ENCODE measurements around the gene ZFYVE21. TPM values are rescaled to one million over a fixed set of nuclear protein-coding genes. Genes with fewer than 3 reads are reported as not detected.

Gene ZFYVE21
- total RNA-seq, 4 donors from 2014 or later = 69.5 to 134 (median 89.3) TPM

DNA sequence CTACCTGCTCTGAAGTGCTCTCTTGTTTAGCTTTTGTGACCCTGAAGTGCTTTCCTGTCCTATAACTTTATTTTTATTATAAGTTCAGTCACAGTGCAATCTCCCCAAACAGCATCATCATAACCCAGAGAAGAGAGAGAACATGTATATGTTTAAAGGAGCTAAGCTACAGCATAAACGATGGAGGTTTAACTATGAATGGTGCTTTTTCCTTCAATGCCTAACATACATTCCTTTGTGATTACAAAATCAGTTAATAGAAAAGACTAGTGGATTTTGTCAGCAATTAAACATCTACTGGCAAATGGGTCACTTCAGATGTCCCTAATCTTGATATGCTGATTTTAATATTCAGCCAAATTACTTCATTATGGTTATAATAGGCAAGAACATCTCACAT is 46.4 kb downstream of the ZFYVE21 start:
- intact Hi-C loops (cut with DNase I) = no loop called here
- H3K27ac ChIP-seq = no peak overlapping the region
- H3K27me3 ChIP-seq = no peaks in the 10 kb centered on the region
- no peak for TF ChIP-seq POLR2A (IDR thresholded peaks at IDR 0.05)
- TF ChIP-seq, protein P1, sequence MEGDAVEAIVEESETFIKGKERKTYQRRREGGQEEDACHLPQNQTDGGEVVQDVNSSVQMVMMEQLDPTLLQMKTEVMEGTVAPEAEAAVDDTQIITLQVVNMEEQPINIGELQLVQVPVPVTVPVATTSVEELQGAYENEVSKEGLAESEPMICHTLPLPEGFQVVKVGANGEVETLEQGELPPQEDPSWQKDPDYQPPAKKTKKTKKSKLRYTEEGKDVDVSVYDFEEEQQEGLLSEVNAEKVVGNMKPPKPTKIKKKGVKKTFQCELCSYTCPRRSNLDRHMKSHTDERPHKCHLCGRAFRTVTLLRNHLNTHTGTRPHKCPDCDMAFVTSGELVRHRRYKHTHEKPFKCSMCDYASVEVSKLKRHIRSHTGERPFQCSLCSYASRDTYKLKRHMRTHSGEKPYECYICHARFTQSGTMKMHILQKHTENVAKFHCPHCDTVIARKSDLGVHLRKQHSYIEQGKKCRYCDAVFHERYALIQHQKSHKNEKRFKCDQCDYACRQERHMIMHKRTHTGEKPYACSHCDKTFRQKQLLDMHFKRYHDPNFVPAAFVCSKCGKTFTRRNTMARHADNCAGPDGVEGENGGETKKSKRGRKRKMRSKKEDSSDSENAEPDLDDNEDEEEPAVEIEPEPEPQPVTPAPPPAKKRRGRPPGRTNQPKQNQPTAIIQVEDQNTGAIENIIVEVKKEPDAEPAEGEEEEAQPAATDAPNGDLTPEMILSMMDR (IDR thresholded peaks at IDR 0.05) = no peak
- 16 to 38% methylated on average over 1 of the region's 1 CpG for whole genome bisulfite sequencing, 2 donors
- no peaks in the 10 kb centered on the region for H3K9me3 ChIP-seq
- H3K36me3 ChIP-seq = peaks cover 0 to 43% (median 0%) of the 10 kb centered on the region in 3 donors
- no peak for DNase-seq
- no peak overlapping the region for H3K4me3 ChIP-seq
- H3K4me1 ChIP-seq = no peaks in the 10 kb centered on the region

DNA sequence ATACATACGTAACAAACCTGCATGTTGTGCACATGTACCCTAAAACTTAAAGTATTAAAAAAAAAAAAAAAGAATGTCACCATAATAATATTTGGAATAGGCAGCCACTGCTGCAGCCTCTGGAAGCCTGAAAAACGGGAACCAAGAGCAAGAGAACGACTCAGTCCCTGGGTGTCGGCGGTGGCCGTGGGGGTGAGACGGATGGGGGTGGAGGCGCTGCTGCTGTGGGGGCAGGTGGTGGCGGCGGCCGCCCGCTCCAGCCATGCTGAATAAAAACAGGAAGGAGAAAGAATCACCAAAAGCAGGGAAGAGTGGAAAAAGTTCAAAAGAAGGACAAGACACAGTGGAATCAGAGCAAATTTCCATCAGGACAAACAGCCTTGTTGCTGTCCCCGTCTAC is 46.9 kb downstream of the ZFYVE21 start:
- peaks cover 0 to 38% (median 0%) of the 10 kb centered on the region in 3 donors for H3K36me3 ChIP-seq
- H3K4me3 ChIP-seq = no peak overlapping the region
- no peak overlapping the region for H3K27ac ChIP-seq
- H3K27me3 ChIP-seq = no peaks in the 10 kb centered on the region
- TF ChIP-seq, protein P1 (IDR thresholded peaks at IDR 0.05) = no peak
- TF ChIP-seq POLR2A (IDR thresholded peaks at IDR 0.05) = no peak
- H3K9me3 ChIP-seq = no peaks in the 10 kb centered on the region
- H3K4me1 ChIP-seq = no peaks in the 10 kb centered on the region
- intact Hi-C loops (cut with DNase I) = no loop called here
- no peak for DNase-seq
- WGBS, 2 donors = 77 to 83% methylated on average over 13 of the region's 13 CpGs

DNA sequence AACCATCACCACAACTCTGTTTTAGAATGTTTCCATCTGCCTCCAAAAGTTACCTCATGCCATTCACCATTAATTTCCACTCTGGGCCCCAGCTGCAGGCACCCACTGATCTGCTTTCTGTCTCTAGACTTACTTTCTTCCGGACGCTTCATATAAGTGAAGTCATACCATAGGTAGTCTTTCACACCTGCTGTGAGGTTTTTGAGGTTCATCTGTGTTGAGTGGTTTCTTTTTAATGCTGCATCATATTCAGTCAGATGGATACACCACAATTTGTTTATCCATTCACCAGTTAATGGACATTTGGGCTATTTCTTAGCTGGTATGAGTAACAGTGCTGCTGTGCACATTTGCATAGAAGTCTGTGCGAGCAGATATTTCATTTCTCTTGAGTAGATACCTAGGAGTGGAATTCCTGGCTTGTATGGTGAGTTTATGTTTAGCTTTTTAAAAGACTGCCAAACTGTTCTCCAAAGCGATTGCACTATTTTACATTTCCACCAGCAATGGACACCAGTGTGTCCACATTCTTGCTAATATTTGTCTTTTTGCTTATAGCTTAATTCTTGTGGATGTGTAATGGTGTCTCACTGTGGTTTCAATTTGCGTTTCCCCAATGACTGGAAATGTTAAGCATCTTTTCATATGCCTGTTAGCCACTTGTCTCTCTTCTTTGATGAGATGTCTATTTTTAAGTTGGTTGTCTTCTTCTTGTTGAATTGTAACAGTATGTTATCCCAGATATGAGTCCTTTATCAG is 48.3 kb downstream of the ZFYVE21 start:
- DNase-seq = no peak
- 86 to 93% methylated on average over 5 of the region's 5 CpGs for WGBS, 2 donors
- Histone ChIP-seq H3K27ac (no peak overlapping the region), H3K4me1 (no peaks in the 10 kb centered on the region), H3K27me3 (no peaks in the 10 kb centered on the region), H3K36me3 (peaks cover 0 to 38% (median 0%) of the 10 kb centered on the region in 3 donors), H3K9me3 (no peaks in the 10 kb centered on the region), H3K4me3 (no peak overlapping the region)
- TF ChIP-seq, protein P1 (IDR thresholded peaks at IDR 0.05) = no peak
- TF ChIP-seq POLR2A (IDR thresholded peaks at IDR 0.05) = no peak
- intact Hi-C loops (cut with DNase I) = no loop called here

DNA sequence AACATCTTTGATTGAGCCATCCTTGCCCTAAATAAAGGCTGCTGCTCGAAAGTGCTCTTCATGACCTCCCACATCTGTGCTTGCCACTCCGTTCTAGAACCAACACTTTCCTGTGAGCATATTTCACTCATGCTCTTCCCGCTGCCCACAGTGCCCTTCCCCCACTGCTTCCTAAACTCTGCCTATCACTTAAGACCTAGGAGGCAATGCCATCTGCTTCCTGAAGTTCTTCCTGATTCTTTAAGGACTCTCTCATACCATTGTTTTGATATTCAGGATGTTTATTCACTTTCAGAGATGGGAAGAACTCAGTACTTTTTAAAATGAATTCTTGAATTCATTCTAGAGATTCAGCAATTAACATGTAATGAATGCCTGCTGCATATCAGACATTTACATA is 49.9 kb downstream of the ZFYVE21 start:
- Histone ChIP-seq H3K9me3 (no peaks in the 10 kb centered on the region), H3K4me1 (no peaks in the 10 kb centered on the region), H3K4me3 (no peak overlapping the region), H3K36me3 (peaks cover 0 to 48% (median 0%) of the 10 kb centered on the region in 3 donors), H3K27me3 (no peaks in the 10 kb centered on the region), H3K27ac (no peak overlapping the region)
- intact Hi-C loops (cut with DNase I) = no loop called here
- no peak for DNase-seq
- 61 to 66% methylated on average over 3 of the region's 3 CpGs for WGBS, 2 donors
- TF ChIP-seq, protein P1 (IDR thresholded peaks at IDR 0.05) = no peak
- no peak for TF ChIP-seq POLR2A (IDR thresholded peaks at IDR 0.05)

DNA sequence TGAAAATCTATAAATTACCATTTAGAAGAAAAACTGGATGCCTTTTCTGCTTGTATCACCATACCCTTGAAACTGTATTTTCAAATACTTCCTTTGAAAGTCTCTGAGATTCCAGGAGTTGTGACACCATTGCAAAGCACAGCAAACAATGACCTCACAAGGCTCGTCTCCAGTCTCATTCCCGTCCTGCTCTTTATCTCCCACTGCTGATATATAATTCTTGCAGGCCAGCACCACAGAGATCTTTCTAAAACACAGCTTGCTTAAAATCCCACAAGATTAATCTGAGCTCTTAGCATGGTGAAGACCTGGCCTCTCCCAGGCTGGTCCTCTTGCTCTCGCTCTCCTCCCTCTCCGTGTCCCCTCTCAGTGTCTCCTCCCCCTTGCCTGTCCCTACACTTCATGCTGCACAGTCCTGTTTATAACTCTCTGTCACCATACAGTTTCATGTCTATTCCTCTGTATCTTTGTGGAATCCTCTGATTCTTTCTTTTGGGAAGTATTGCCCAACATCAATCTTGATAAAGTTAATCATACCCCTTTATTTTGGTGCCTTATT is 51.8 kb downstream of the ZFYVE21 start:
- 88 to 94% methylated on average over 4 of the region's 4 CpGs for whole genome bisulfite sequencing, 2 donors
- no peak for DNase-seq

More for the DNA sequence above, 51.8 kb downstream of the ZFYVE21 start:
- intact Hi-C loops (cut with DNase I) = no loop called here
- no peaks in the 10 kb centered on the region for H3K27me3 ChIP-seq
- H3K4me1 ChIP-seq = no peaks in the 10 kb centered on the region
- H3K27ac ChIP-seq = no peak overlapping the region
- no peaks in the 10 kb centered on the region for H3K9me3 ChIP-seq
- no peak overlapping the region for H3K4me3 ChIP-seq
- peaks cover 0 to 53% (median 0%) of the 10 kb centered on the region in 3 donors for H3K36me3 ChIP-seq
- TF ChIP-seq POLR2A (IDR thresholded peaks at IDR 0.05) = no peak
- TF ChIP-seq, protein P1 (IDR thresholded peaks at IDR 0.05) = no peak
